Mesenteric fat pad (tissue), 1 donor: ENCODE measurements around the gene KBTBD7. TPM values are rescaled to one million over a fixed set of nuclear protein-coding genes. Genes with fewer than 3 reads are reported as not detected.
"Not testable (repeated sequence)": the region's sequence is repeated elsewhere in the genome, so short reads cannot be mapped to it uniquely, and the experiment has no call there.

Experiments
- DNase-seq: peaks from one replicate; pipeline ENCODE4 v3.0.0-alpha.2; 2020; ENCODE audit warnings: low spot score
- total RNA-seq: library from RNA; stranded (reverse); fragmentation: NEBNext Ultra II Directional; extraction: Animal tissue kit (Norgen Biotek cat#: 25700); gene quantifications from one replicate; pipeline ENCODE4 v1.2.1, GENCODE V29; 2021
- donor health status: DM: yes; HTN: yes; CAD: no.

KBTBD7 gene
- total RNA-seq, 1 donor from 2014 or later, result 4.6 TPM

DNA sequence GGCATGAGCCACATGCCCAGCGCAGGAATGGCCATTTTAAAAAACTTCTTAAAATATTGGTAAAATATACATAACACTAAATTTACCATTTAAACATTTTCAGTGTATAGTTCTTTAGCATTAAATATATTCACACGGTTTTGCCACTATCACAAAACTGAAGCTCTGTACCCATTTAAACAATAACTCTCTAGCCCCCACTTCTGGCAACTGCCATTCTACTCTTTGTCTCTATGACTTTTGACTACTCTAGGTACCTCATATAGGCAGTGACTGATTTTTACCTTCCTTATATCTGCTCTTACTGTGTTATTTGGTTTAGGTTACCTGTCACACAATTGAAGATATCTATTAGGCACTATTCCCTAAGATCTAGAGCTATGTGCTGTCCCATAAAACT, 2.3 kb upstream of the KBTBD7 start:
- DNase-seq, result no peak

DNA sequence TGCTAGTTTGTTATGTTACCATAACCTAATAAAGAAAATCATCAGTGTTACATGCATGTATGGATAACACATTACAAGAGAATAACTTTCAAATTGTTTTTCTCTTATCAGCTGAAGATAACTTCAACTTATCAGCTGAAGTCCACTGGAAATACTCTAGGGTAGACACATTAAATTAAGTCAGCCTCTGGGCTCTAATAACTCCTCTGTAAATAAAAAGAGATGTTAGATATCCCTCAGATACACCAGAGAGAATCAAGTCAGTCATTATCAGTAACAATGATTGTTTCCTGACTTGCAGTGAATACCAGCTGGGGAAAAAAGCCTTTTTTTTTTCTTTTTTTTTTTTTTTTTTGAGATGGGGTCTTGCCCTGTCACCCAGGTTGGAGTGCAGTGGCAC, 1.6 kb upstream of the KBTBD7 start:
- DNase-seq, result no peak

GRCh38 chr13:41193469-41193868, 900 bp downstream of the KBTBD7 start:
- no peak for DNase-seq

DNA sequence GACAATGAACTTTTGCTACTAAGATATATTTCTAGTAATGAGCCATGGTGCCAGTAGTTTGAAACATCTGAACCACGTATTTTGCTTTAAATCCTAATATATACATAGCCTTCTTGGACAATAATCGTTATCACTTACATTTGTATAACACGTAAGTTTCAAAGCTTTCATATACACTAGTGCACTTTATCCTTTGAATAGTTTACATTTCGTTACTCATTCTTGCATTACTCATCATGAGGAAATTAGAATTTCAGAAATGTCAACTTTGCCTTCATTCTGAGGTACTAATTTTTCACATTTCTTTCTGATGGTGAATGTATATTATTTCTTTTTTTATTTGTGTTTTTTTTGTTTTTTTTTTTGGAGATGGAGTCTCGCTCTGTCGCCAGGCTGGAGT, 5.8 kb downstream of the KBTBD7 start:
- DNase-seq, result no peak

DNA sequence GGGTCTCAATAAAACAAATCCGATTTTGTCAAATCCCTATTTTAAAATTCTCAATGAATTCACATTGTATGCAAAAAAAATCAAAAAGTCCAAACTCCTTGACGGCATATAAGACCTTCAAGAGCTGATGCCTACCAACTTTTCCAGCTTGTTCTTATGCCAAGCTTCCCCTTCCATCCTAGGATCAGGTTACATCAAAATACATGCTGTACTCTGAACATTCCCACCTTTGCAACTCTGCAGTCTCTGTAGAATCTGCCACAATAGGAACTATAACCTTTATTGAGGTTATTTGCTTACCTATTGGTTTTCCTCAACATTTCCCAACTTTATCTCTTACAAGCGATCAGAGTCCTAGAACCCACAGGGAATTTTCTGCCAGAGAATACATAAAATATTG, 7.9 kb downstream of the KBTBD7 start:
- no peak for DNase-seq

DNA sequence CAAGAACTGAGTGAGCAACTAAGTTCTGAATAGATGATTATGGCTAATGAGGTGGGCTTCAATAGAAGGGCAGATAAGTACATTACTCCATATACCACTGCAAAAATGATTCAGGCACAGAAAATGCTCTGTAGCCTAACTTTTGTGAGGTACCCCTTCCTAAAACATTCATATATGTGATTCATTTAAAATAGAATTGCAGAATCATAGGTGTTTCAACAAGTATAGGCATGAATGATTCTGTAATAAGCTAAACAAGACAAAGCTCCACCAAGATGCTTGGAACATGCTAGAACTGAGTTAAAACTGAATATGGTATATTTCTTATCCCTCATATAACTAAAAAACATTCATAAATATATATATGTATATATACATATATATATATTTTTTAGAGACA, 12.1 kb downstream of the KBTBD7 start:
- no peak for DNase-seq

GRCh38 chr13:41179593-41180250, 14.6 kb downstream of the KBTBD7 start:
- DNase-seq, result no peak

- DNase-seq, result no peak
These were observed 16.3 kb downstream of the KBTBD7 start for GRCh38 chr13:41178040-41178439.

GRCh38 chr13:41177616-41178015, 16.8 kb downstream of the KBTBD7 start:
- DNase-seq, result no peak

DNA sequence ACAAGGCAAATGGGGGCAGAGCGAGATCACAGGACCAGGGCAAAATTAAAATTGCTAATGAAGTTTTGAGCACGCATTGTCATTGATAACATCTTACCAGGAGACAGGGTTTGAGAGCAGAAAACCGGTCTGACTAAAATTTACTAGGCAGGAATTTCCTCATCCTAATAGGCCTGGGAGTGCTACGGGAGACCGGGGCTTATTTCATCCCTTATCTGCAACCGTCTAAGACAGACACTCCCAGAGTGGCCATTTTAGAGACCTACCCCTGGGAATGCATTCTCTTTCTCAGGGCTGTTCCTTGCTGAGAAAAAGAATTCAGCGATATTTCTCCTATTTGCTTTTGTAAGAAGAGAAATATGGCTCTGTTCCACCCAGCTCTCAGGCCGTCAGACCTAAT, 18.8 kb downstream of the KBTBD7 start:
- not testable (repeated sequence) for DNase-seq

GRCh38 chr13:41162151-41162550, 32.2 kb downstream of the KBTBD7 start:
- no peak for DNase-seq

GRCh38 chr13:41159174-41159573, 35.2 kb downstream of the KBTBD7 start:
- no peak for DNase-seq

GRCh38 chr13:41157048-41157717, 37.2 kb downstream of the KBTBD7 start:
- DNase-seq, result no peak

- no peak for DNase-seq
These were observed 37.7 kb downstream of the KBTBD7 start for GRCh38 chr13:41156620-41157019.

DNA sequence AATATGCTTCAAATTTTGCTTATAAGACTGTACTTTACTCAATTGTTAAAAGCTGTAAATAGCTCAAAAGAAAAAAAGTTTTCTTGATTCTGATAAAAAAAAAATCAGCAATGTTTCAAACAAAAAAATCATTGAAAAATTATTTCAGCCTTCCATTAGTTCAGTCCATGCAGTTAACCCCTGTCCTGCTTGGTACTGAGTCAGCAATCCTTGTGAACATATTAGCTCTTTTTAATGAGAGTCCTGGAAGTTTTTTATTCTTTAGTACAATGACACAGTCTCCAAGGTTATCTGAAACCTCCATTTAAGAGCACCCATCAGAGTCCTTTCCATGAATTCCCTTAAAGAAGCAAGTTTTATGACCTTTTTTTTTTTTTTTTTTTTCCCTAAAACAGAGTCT, 40.3 kb downstream of the KBTBD7 start:
- DNase-seq, result no peak

DNA sequence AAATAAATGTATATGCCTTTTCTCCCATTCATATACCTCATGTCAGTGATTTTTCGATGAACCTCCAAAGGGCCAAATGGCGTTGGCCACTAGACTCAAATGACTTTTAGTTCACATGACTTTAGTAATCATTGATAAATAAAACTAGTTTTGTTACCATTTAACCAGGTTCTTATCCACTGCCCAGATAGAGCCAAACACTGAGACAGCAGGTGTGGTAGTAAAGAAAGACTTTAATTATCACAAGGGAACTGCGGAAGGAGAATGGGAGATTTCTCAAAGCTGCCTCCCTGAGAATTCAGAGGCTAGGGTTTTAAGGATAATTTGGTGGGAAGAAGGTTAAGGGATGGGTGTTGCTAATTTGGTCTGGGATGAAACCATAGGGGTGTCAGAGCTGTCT, 42.4 kb downstream of the KBTBD7 start:
- DNase-seq, result no peak

- DNase-seq, result no peak
These were observed 44.3 kb downstream of the KBTBD7 start for GRCh38 chr13:41150058-41150457.

- no peak for DNase-seq
These were observed 45.7 kb downstream of the KBTBD7 start for GRCh38 chr13:41148419-41149283.

DNA sequence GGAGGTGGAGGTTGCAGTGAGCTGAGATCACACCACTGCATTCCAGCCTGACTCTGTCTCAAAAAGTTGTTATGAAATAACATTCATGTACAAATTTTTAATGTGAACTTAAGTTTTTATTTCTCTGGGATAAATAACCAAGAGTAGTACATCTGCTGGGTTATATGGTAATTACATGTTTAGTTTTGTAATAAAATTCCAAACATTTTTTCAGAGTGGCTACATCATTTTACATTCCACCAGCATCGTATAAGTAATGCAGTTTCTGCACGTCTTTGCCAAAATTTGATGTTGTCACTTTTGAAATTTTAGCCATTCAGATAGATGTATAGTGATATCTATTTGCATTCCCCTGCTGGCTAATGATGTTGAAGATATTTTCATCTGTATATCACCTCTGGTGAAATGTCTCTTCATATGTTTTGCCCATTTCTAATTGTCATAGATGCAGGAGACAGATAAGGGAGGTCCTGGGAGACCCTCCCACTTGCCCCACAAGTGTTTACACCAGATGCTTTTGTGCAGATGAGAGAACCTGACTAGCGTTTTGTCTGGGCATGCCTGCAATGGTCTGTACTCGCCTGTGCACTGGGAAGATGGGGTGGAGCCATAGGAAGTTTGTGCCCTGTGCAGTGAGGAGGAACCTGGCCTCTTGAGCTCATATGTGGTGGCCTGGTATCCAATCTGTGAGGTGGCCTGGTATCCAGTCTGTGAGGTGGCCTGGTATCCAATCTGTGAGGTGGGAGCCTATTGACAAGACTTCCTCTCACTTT, 49.0 kb downstream of the KBTBD7 start:
- no peak for DNase-seq

GRCh38 chr13:41144576-41144975, 49.8 kb downstream of the KBTBD7 start:
- DNase-seq, result no peak
